GM20000 (cell line): Measurements from ENCODE around the gene TMED6.

Experiments used
- DNase-seq: peaks from one replicate; pipeline ENCODE4 v3.0.0; 2012; ENCODE audit warnings: low spot score
- TF ChIP-seq, protein P1 (sequence below): IDR thresholded peaks from 2 replicates; pipeline ENCODE4 v1.5.1; 2012; ENCODE audit warnings: mild to moderate bottlenecking, control low read depth; ENCODE audit errors: extremely low read depth, missing control alignments

TMED6 gene

GRCh38 chr16:69309316-69309715 lies 42.3 kb downstream of the TMED6 start:
- TF ChIP-seq, protein P1, sequence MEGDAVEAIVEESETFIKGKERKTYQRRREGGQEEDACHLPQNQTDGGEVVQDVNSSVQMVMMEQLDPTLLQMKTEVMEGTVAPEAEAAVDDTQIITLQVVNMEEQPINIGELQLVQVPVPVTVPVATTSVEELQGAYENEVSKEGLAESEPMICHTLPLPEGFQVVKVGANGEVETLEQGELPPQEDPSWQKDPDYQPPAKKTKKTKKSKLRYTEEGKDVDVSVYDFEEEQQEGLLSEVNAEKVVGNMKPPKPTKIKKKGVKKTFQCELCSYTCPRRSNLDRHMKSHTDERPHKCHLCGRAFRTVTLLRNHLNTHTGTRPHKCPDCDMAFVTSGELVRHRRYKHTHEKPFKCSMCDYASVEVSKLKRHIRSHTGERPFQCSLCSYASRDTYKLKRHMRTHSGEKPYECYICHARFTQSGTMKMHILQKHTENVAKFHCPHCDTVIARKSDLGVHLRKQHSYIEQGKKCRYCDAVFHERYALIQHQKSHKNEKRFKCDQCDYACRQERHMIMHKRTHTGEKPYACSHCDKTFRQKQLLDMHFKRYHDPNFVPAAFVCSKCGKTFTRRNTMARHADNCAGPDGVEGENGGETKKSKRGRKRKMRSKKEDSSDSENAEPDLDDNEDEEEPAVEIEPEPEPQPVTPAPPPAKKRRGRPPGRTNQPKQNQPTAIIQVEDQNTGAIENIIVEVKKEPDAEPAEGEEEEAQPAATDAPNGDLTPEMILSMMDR, result no peak
- DNase-seq, result no peak

GRCh38 chr16:69307856-69308255 lies 43.7 kb downstream of the TMED6 start:
- DNase-seq, result no peak
- TF ChIP-seq, protein P1, result no peak

DNA sequence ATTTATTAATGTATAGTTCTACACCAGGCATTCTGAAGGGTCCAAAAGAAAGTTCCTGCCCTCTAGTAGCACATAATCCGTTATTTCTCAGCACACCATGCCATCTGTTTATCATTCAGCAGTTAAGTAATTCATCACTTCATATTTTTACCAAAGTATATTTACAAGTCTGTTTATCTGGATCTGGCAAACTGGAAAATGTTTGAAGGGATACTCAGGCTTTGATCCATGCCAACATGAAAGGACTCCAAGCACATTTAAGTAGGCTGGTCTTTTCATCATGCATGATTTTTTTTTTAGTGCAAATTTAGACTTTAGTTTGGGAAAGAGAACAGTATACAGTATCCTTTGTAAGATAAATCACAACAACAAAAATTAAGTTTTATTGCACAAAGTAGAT lies 44.5 kb downstream of the TMED6 start:
- TF ChIP-seq, protein P1, result no peak
- no peak for DNase-seq

- DNase-seq, result no peak
These were observed 45.6 kb downstream of the TMED6 start for GRCh38 chr16:69306031-69306430.

GRCh38 chr16:69302301-69302700 lies 49.3 kb downstream of the TMED6 start:
- DNase-seq, result no peak
- TF ChIP-seq, protein P1, result no peak

More at GRCh38 chr16:69306031-69306430, 45.6 kb downstream of the TMED6 start:
- TF ChIP-seq, protein P1, result no peak

DNA sequence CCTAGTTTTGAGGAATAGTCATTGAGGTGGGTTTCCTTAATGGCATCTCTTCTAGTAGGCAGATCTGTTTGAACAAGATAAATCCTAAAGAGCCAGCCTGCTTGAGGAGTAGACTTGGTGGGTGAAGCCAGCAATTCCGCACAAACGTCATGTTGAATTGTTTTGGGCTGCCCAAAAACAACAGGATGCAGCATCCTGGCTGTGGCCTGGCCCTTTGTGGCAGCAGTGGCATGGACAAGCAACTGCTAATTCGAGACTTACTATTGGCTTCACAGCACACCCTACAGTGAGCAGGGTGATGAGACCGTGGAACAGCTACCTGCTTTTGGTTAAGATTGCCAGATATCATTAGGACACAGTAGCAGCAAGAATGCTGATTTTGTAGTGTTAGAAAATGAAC lies 49.7 kb downstream of the TMED6 start:
- TF ChIP-seq, protein P1, result no peak
- no peak for DNase-seq

GRCh38 chr16:69301187-69301586 lies 50.4 kb downstream of the TMED6 start:
- TF ChIP-seq, protein P1, result no peak
- DNase-seq, result no peak
